ENCODE data around the gene TMEM91.
"Not testable (repeated sequence)": the region's sequence is repeated elsewhere in the genome, so short reads cannot be mapped to it uniquely, and the experiment has no call there.

The TMEM91 gene

DNA sequence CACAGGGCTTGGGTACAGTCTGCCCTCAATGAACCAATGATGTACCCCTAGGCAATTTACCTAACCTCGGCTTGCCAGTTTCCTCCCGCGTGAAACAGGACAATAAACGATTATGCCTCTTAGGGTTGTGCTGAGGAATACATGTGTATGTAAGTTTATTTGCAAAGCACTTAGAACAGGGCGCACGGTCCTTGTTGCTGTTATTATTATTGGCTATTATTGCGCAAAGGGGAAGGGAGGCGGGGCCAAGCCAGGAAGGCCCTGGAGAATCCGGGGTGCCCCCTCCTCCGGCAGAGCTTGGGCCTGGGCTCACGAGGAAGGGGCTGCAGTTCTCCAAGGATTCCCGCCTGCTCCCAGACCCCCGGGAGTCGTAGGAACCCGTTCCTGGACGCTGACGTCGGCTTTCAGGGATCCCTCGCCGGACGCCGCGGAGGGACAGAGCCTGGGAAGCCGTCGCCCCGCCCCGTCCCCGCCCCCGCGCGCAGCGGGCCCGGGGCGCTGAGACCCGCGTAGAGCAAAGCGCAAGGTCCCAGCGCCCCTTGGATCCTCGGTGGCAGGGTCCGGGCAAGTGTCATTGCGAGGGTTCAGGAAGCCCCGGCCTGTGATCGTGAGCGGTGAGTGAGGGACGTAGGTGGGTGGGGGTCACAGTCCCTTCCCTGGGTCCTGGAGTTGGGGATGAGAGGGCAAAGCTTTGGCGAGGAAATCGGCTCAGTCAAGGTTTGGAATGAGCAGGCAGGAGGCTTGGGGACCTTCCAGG lies at the start of gene TMEM91:
TSS of gene TMEM91 (plus strand) at position 293 of the 757 bp plus-strand sequence. CDS start 1,777 bp downstream, outside the sequence.
- no peak for DNase-seq (ENCODE audit: low read depth, low spot score)

- no peak for DNase-seq (ENCODE audit: low read depth, low spot score)
Observed at GRCh38 chr19:41327076-41327575, 49.2 kb upstream of the TMEM91 start.

GRCh38 chr19:41327576-41328156 lies 48.7 kb upstream of the TMEM91 start:
- DNase-seq (ENCODE audit: low read depth, low spot score) = no peak

- no peak for DNase-seq (ENCODE audit: low read depth, low spot score)
Observed at GRCh38 chr19:41328157-41328841, 48.0 kb upstream of the TMEM91 start.

DNA sequence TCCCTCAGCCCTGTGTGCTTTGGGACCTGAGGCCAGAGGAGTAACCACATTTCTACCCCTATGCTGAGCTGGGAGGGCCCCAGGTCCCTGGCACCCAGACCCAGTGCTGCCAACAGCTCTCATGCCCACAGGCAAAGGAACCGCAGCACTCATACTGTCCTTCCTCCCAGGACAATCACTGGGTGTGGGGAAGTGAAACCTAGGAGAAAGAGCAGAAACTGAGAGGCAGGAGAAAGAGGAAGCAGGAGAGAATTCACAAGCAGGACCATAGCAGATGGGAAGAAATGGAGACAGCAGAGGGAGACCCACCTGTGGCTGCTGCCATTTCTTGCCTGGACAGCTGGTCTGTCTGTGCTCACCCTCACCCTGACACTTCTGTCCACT lies 47.5 kb upstream of the TMEM91 start:
- DNase-seq (ENCODE audit: low read depth, low spot score) = no peak

- DNase-seq (ENCODE audit: low read depth, low spot score) = no peak
Observed at GRCh38 chr19:41330481-41330880, 45.9 kb upstream of the TMEM91 start.

- DNase-seq (ENCODE audit: low read depth, low spot score) = no peak
Observed at GRCh38 chr19:41330946-41331678, 45.2 kb upstream of the TMEM91 start.

DNA sequence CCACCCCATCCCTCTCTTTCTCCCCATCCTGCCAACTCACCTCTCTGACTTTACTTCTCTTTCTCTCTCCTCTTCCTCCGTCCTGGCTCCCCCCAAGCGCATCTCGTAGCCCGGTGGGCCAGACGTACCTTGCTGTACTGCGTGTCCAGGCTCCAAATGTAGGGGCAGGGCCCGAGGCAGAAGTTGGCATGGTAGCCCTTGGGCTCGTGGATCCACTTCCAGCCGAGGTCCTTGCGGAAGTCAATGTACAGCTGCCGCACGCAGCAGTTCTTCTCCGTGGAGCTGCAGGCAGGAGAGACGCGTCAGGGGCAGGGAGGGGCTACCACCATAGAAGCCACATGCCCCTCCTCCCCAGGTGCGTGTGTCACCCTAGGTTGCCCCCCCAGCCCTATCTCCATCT lies 44.3 kb upstream of the TMEM91 start:
- no peak for DNase-seq (ENCODE audit: low read depth, low spot score)

DNA sequence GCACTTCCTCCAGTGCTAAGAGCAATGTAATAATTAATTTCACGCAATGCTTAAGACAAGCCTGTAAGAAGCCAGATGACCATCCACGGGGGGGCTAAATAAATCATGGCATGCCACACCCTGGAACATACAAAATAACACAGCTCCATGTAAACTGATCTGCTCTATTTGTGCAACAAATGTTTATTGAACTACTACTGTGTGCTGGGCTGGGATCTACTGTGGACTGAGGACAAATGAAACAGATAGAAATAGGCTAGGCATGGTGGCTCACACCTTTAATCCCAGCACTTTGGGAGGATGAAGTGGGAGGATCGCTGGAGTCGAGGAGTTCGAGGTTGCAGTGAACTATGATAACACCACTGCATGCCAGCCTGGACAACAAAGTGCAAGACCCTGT lies 43.9 kb upstream of the TMEM91 start:
- no peak for DNase-seq (ENCODE audit: low read depth, low spot score)

- DNase-seq (ENCODE audit: low read depth, low spot score) = no peak
Observed at GRCh38 chr19:41334793-41335192, 41.5 kb upstream of the TMEM91 start.

- no peak for DNase-seq (ENCODE audit: low read depth, low spot score)
Observed at GRCh38 chr19:41335467-41335866, 40.9 kb upstream of the TMEM91 start.

- no peak for DNase-seq (ENCODE audit: low read depth, low spot score)
Observed at GRCh38 chr19:41339936-41340335, 36.4 kb upstream of the TMEM91 start.

DNA sequence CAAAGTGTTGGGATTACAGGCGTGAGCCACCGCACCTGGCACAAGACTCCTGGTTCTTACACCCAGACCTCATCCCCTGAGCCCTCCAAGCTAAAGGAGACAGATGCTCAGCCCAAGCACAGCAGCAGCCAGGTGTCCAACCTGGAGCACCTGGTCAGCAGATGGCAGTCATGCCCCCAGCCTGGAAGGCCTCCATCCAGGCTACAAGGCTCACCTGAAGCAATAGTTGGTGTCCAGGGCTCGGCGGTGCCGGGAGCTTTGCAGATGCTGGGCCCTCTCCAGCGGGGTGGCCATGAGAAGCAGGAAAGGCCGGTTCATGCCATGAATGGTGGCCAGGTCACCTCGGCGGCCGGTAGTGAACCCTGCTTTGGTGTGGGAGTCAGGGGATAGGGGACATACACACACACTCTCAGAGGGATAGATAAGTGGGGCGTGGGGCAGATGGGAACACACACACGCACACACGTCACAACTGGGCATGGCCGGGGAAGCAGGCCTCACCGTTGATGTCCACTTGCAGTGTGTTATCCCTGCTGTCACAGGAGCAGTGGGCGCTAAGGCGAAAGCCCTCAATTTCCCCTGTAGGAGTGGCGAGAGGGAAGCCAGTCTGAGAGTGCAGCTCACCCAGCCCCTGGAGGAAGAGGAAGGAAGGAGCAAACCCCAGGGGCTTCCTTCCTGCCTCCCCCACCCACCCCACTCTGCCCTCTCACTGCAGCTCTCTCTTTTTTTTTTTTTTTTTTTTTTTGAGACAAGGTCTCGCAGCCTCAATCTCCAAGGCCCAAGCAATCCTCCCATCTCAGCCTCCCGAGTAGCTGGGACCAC lies 34.5 kb upstream of the TMEM91 start:
- no peak for DNase-seq (ENCODE audit: low read depth, low spot score)

- no peak for DNase-seq (ENCODE audit: low read depth, low spot score)
Observed at GRCh38 chr19:41344162-41344561, 32.2 kb upstream of the TMEM91 start.

DNA sequence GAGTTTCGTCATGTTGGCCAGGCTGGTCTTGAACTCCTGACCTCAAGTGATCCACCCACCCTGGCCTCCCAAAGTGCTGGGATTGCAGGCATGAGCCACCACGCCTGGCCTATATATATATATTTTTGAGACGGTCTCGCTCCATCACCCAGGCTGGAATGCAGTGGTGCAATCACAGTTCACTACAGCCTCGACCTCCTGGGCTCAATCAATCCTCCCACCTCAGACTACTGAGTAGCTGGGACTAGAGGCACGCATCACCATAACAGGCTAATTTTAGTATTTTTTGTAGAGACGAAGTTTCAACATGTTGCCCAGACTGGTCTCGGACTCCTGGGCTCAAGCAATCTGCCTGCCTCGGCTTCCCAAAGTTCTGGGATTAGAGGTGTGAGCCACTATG lies 29.4 kb upstream of the TMEM91 start:
- not testable (repeated sequence) for DNase-seq (ENCODE audit: low read depth, low spot score)

DNA sequence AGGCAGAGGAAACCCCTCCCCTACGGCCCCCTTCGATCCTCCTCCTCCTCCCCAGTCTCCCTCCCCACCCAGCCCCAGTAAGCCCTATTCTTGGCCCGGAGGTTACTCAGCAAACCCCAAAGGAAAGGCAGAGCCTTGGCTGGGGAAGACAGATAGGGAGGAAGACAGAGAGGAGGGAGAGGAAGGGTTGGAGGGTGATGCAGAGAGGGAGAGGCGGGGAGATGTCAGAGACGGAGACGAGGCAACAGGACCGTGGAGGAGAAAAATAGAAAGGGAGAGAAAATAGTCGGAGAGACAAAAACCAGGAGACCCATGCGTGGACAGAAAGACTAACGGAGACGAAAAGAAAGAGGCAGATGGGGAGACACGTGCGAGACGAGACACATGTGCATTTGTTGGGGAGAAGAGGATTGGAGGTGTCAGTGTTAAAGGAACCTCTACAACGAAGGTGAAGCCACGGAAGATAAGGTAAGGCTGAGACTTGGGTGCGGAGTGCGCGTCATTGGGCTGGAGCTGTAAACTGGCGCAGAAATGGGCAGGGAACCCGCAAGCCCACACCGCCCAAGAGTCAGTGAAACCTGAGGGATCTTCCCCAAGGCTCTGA lies 25.5 kb upstream of the TMEM91 start:
- DNase-seq (ENCODE audit: low read depth, low spot score) = no peak

DNA sequence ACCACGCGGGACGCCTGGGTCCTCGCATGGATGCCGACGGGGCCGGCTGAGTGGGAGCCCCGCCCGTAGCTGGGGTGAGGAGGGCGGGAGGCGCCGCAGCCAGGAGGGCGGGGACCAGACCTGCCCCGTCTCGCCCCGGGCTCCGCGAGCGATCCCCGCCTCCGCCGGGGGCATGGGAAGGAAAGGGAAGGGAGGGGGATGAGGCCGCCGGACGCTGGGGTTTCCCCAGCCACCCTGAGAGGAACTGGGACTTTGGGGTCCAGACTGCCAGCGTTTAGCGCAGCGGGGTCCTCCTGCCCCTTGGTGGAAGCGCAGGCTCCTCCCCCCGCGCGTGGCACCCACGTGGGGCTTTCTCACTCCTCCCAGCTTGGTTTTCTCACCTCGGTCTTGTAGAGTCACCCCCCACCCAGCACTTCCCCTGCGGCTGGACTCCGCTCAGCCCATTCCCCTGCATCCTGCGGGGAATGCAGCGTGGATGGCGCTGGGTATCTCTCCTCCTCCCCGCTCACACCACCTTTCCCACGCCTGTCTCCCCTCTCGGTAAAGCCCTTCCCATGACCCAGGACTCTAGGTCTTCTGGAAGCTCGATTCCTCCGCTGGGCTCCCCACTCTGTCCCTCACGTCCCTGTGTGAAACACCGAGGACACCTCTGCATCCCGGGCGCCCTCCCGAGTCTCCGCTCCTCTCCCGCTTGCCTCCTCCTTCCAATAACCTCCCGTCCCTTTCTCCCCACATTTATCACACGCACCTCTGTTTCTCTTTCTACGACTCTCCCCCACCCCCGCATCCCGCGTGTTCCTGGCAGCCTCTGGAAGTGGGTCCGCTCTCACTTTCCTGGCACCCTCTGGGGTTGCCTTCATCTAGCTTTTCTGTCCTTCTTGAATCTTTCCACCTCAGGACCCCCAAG lies 24.7 kb upstream of the TMEM91 start:
- DNase-seq (ENCODE audit: low read depth, low spot score) = no peak

DNA sequence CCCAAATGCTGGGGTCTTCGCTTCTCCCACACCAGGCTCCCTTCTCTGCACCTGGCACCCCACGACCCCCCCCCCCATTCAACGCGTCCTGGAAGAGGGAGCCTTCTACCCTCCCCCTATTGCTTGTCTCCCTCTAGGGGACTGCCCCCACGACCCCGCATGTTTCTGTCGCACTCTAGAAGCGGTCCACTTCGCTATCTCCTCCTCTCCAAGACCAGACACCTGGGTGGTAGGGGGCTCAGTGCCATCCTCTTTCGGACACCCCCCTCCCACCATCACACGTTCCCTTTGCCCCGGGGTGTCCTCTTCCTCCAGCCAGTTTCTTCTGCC lies 24.1 kb upstream of the TMEM91 start:
- DNase-seq (ENCODE audit: low read depth, low spot score) = no peak

DNA sequence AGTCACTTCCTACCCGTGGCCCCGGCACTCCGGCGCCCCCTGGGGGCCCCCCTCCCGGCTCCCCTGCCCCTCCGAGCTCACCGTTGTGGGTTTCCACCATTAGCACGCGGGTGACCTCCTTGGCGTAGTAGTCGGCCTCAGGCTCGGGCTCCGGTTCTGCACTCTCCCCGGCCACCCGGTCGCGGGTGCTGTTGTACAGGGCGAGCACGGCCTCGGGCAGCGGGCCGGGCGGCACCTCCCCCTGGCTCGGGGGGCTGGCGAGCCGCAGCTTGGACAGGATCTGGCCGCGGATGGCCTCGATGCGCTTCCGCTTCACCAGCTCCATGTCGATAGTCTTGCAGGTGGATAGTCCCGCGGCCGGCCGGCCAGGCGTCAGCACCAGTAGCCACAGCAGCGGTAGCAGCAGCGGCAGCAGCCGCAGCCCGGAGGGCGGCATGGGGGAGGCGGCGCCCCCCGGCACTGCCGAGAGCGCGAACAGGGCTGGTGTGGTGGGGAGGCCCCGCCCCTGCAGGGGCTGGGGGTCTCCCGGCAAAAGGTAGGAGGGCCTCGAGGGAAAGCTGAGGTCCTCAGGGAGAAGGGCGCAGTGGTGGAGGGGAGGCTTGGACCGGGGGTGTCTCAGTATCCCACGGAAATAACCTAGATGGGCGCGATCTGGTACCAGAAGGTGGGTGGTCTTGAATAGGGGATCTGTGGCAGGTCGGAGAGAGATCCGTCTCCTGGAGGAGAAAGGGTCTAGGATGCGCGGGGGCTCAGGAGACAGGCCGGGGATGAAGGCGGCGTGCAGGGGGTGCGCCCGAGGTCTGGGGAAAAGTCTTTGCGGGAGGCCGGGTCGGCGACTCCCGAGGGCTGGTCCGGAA lies 23.5 kb upstream of the TMEM91 start:
- DNase-seq (ENCODE audit: low read depth, low spot score) = no peak
